ENCODE results near the gene PRSS33.

The PRSS33 gene

GRCh38 chr16:2787406-2787805 lies at the start of gene PRSS33:
PRSS33 (minus strand) TSS chr16:2787560; CDS start chr16:2786547, 1,013 bp downstream.
- DNase-seq = no peak

GRCh38 chr16:2836646-2837508 lies 49.5 kb upstream of the PRSS33 start:
- no peak for DNase-seq

- DNase-seq = no peak
These were observed 48.5 kb upstream of the PRSS33 start for GRCh38 chr16:2835638-2836493.

GRCh38 chr16:2834968-2835367 lies 47.6 kb upstream of the PRSS33 start:
- DNase-seq = no peak

- no peak for DNase-seq
These were observed 46.4 kb upstream of the PRSS33 start for GRCh38 chr16:2833776-2834175.

GRCh38 chr16:2831203-2831602 lies 43.8 kb upstream of the PRSS33 start:
- DNase-seq = no peak

GRCh38 chr16:2830355-2830695 lies 43.0 kb upstream of the PRSS33 start:
- no peak for DNase-seq

- DNase-seq = no peak
These were observed 42.4 kb upstream of the PRSS33 start, which contains the start of gene ZG16B for GRCh38 chr16:2829501-2830354. ZG16B (plus strand) TSS chr16:2830303; CDS start chr16:2830442, 139 bp downstream.

- no peak for DNase-seq
These were observed 41.6 kb upstream of the PRSS33 start for GRCh38 chr16:2828876-2829430.

GRCh38 chr16:2828521-2828840 lies 41.1 kb upstream of the PRSS33 start:
- DNase-seq = no peak

GRCh38 chr16:2827831-2828520 lies 40.6 kb upstream of the PRSS33 start:
- no peak for DNase-seq

- no peak for DNase-seq
These were observed 40.0 kb upstream of the PRSS33 start for GRCh38 chr16:2827374-2827791.

GRCh38 chr16:2826591-2827373 lies 39.4 kb upstream of the PRSS33 start:
- DNase-seq = no peak

GRCh38 chr16:2825906-2826305 lies 38.5 kb upstream of the PRSS33 start:
- no peak for DNase-seq

GRCh38 chr16:2825049-2825742 lies 37.8 kb upstream of the PRSS33 start:
- no peak for DNase-seq

GRCh38 chr16:2824626-2825025 lies 37.3 kb upstream of the PRSS33 start:
- DNase-seq = no peak

- DNase-seq = no peak
These were observed 35.1 kb upstream of the PRSS33 start for GRCh38 chr16:2822496-2822895.

- no peak for DNase-seq
These were observed 34.8 kb upstream of the PRSS33 start for GRCh38 chr16:2822158-2822495.

GRCh38 chr16:2821487-2822157 lies 34.3 kb upstream of the PRSS33 start:
- DNase-seq = no peak

GRCh38 chr16:2820836-2821486 lies 33.6 kb upstream of the PRSS33 start:
- DNase-seq = no peak
